GM12878 (cell line): ENCODE data around the gene FN1. TPM values are rescaled to one million over a fixed set of nuclear protein-coding genes. Genes with fewer than 3 reads are reported as not detected.

Source experiments
- ATAC-seq: fragments of 200-7000 bp; cut with Tn5 transposase; 3 replicates; pipeline ENCODE4 v1.9.1; 2020; ENCODE audit warnings: mild to moderate bottlenecking, moderate library complexity
- BruUV-seq: library from RNA; stranded (reverse); fragments of 400-500 nt; replicated peaks from 2 replicates; lab custom pipeline; 2021; lab: Mats Ljungman, UMichigan
- CTCF ChIA-PET: fragments of 300-600 bp; sonication (Branson Sonifier 250); formaldehyde crosslinking; extraction: SDS; loops from one replicate; lab custom pipeline; 2021; ENCODE audit warnings: inconsistent platforms; lab: Yijun Ruan, JAX
- POLR2A ChIA-PET: fragments of 350-600 bp; formaldehyde crosslinking; extraction: SDS; loops from one replicate; lab custom pipeline; 2021; ENCODE audit warnings: inconsistent platforms; lab: Charles Lee
- RAD21 ChIA-PET: fragments of 300-600 bp; sonication (Branson Sonifier 250); formaldehyde crosslinking; loops from one replicate; lab custom pipeline; 2023; ENCODE audit warnings: antibody characterized with exemption; ENCODE audit not compliant: unreplicated experiment; lab: Charles Lee
- SMC1A ChIA-PET: fragments of 300-600 bp; sonication (Branson Sonifier 250); formaldehyde crosslinking; loops from one replicate; lab custom pipeline; 2023; ENCODE audit not compliant: unreplicated experiment, uncharacterized antibody; lab: Charles Lee
- DNase-seq: peaks from one replicate; pipeline ENCODE4 v3.0.0-alpha.2; 2011; ENCODE audit warnings: low read depth, low spot score
- FAIRE-seq: peaks from 3 replicates; lab custom pipeline; 2011; peaks lifted over from hg19 to GRCh38; lab: Jason Lieb, UNC
- H2AFZ ChIP-seq: 2 replicates; pipeline ENCODE4 v1.6.0; 2011; ENCODE audit warnings: low read depth, low read length, control low read depth; ENCODE audit not compliant: control insufficient read depth
- H3K27ac ChIP-seq: 2 replicates; pipeline ENCODE4 v1.5.1; 2011; ENCODE audit warnings: control low read depth; ENCODE audit not compliant: control insufficient read depth, insufficient read depth
- H3K27me3 ChIP-seq, 2 experiments: replicated peaks in 1 of 2; 2 replicates each; pipeline versions ENCODE4 v1.6.0 to v1.6.1; 2011; ENCODE audit warnings: low read length in 1 of 2; ENCODE audit not compliant: control insufficient read depth in 2 of 2, insufficient read depth in 2 of 2
- H3K36me3 ChIP-seq, 2 experiments: 2 replicates each; pipeline ENCODE4 v1.5.1; 2011; ENCODE audit warnings: low read length in 1 of 2; ENCODE audit not compliant: control insufficient read depth in 2 of 2, insufficient read depth in 2 of 2
- H3K4me1 ChIP-seq: 2 replicates; pipeline ENCODE4 v1.6.1; 2011; ENCODE audit warnings: mild to moderate bottlenecking, low read length, moderate library complexity, mixed read lengths; ENCODE audit not compliant: control insufficient read depth, insufficient read depth
- H3K4me2 ChIP-seq: 2 replicates; pipeline ENCODE4 v1.6.0; 2011; ENCODE audit warnings: control low read depth; ENCODE audit not compliant: control insufficient read depth, insufficient read depth
- H3K4me3 ChIP-seq: fragments of 200-600 bp; sonication (generic); 2 replicates; pipeline ENCODE4 v1.5.1; 2016
- H3K79me2 ChIP-seq: 2 replicates; pipeline ENCODE4 v1.6.0; 2011; ENCODE audit warnings: low read length; ENCODE audit not compliant: control insufficient read depth, insufficient read depth
- H3K9ac ChIP-seq: 2 replicates; pipeline ENCODE4 v1.8.0; 2011; ENCODE audit warnings: low read length, control low read depth, mixed read lengths; ENCODE audit not compliant: control insufficient read depth, insufficient read depth
- H3K9me3 ChIP-seq: replicated peaks from 3 replicates; pipeline ENCODE4 v1.5.1; 2011; ENCODE audit warnings: mild to moderate bottlenecking, low read length; ENCODE audit not compliant: control insufficient read depth, insufficient read depth
- H4K20me1 ChIP-seq: 2 replicates; pipeline ENCODE4 v1.6.0; 2011; ENCODE audit not compliant: control insufficient read depth, insufficient read depth
- CEBPB ChIP-seq, 2 experiments: fragments of 150-350 bp in 1 of 2; IDR thresholded peaks; 2 replicates each; pipeline ENCODE4 v1.6.1; 2012 to 2014; ENCODE audit warnings: low read depth in 2 of 2, low read length in 2 of 2, borderline replicate concordance in 1 of 2, inconsistent platforms in 1 of 2
- EGR1 ChIP-seq, 2 experiments: IDR thresholded peaks; 1 replicate in 1 of 2; 2 replicates in 1 of 2; pipeline ENCODE4 v1.6.1; 2011 to 2012; ENCODE audit warnings: low read depth in 2 of 2, low read length in 2 of 2, borderline replicate concordance in 1 of 2, mild to moderate bottlenecking in 1 of 2, moderate library complexity in 1 of 2
- EZH2 ChIP-seq: IDR thresholded peaks from 2 replicates; pipeline ENCODE4 v1.6.1; 2012; ENCODE audit warnings: low read depth, mild to moderate bottlenecking, control low read depth, inconsistent platforms, low read length, borderline replicate concordance; ENCODE audit not compliant: control insufficient read depth
- GABPA ChIP-seq: IDR thresholded peaks from 2 replicates; pipeline ENCODE4 v1.6.1; 2014; ENCODE audit warnings: antibody characterized with exemption, low read depth, mild to moderate bottlenecking, inconsistent platforms
- IRF4 ChIP-seq: IDR thresholded peaks from 2 replicates; pipeline ENCODE4 v1.6.1; 2011; ENCODE audit warnings: low read depth, low read length
- MEF2A ChIP-seq: IDR thresholded peaks from 2 replicates; pipeline ENCODE4 v1.6.1; 2011; ENCODE audit warnings: low read depth, mild to moderate bottlenecking, low read length, moderate library complexity; ENCODE audit not compliant: insufficient read depth
- MYC ChIP-seq: IDR thresholded peaks from 2 replicates; pipeline ENCODE4 v1.6.1; 2011; ENCODE audit warnings: mild to moderate bottlenecking, low read length, moderate library complexity, inconsistent platforms; ENCODE audit not compliant: insufficient read depth, insufficient replicate concordance, insufficient read length, severe bottlenecking
- RB1 ChIP-seq: fragments of 450-650 bp; formaldehyde crosslinking; IDR thresholded peaks from 2 replicates; pipeline ENCODE4 v1.6.1; 2017; ENCODE audit warnings: mild to moderate bottlenecking, borderline replicate concordance
- RFX5 ChIP-seq: IDR thresholded peaks from 2 replicates; pipeline ENCODE4 v1.6.1; 2011; ENCODE audit warnings: low read depth, low read length, improper control_type of control experiment
- SIX5 ChIP-seq: IDR thresholded peaks from 2 replicates; pipeline ENCODE4 v1.6.1; 2011; ENCODE audit warnings: mild to moderate bottlenecking, low read depth, low read length, moderate library complexity; ENCODE audit not compliant: severe bottlenecking
- SMAD5 ChIP-seq: IDR thresholded peaks from 2 replicates; pipeline ENCODE4 v1.6.1; 2016; ENCODE audit warnings: antibody characterized with exemption, low read depth
- SRF ChIP-seq, 2 experiments: IDR thresholded peaks; 2 replicates each; pipeline ENCODE4 v1.6.1; 2011; ENCODE audit warnings: low read depth in 2 of 2, low read length in 2 of 2, mild to moderate bottlenecking in 1 of 2, moderate library complexity in 1 of 2
- TCF12 ChIP-seq: IDR thresholded peaks from 2 replicates; pipeline ENCODE4 v1.6.1; 2011; ENCODE audit warnings: low read depth, mild to moderate bottlenecking, low read length
- ZNF207 ChIP-seq: fragments of 450-650 bp; IDR thresholded peaks from 2 replicates; pipeline ENCODE4 v1.6.1; 2014; ENCODE audit warnings: antibody characterized with exemption, mild to moderate bottlenecking, borderline replicate concordance
- WGBS: methylation state at CpG from one replicate; pipeline ENCODE4 v1.1.6; 2016; ENCODE audit warnings: low lambda C conversion rate; ENCODE audit not compliant: insufficient replicate concordance, insufficient coverage; ENCODE audit errors: missing lambda C conversion rate; 5-methylcytosine and 5-hydroxymethylcytosine counted together
- in situ Hi-C: fragments of 300-500 bp; cut with MboI; formaldehyde crosslinking; loops from 9 replicates; pipeline ENCODE4 v1.14.3; 2018; ENCODE audit warnings: mixed read lengths
- intact Hi-C: fragments of 100-400 bp; cut with micrococcal nuclease; formaldehyde crosslinking; loops from one replicate; pipeline ENCODE4 v1.14.2; 2022; ENCODE audit not compliant: unreplicated experiment
- polyA plus RNA-seq, 11 experiments: library from polyadenylated mRNA; depleted of rRNA in 4 of 11; unstranded in 6 of 11; stranded (reverse) in 5 of 11; fragments of >200 nt; fragmentation: Nextera tagmentation in 4 of 11; fragmentation: Illumina TruSeq in 1 of 11; extraction: Ambion mirVana in 4 of 11; extraction: Trizol in 1 of 11; gene quantifications; 1 replicate in 1 of 11; 2 replicates in 10 of 11; pipeline versions ENCODE4 v1.2.1 to v1.2.3, GENCODE V29; 2011 to 2016; ENCODE audit warnings: inconsistent platforms in 2 of 11, missing spikeins in 2 of 11, low read depth in 1 of 11
- total RNA-seq, 4 experiments: library from RNA; depleted of rRNA in 3 of 4; stranded (reverse); fragments of >200 nt in 3 of 4; fragmentation: Illumina TruSeq in 1 of 4; extraction: Trizol in 1 of 4; gene quantifications; 2 replicates each; pipeline versions ENCODE4 v1.2.1 to v1.2.3, GENCODE V29; 2013 to 2021
- TF ChIP-seq, protein P1 (sequence below): IDR thresholded peaks from 2 replicates; pipeline ENCODE4 v1.6.1; 2011; ENCODE audit warnings: low read depth, low read length, improper control_type of control experiment, borderline replicate concordance
- TF ChIP-seq, protein P2 (sequence below): fragments of 450-650 bp; IDR thresholded peaks from 2 replicates; pipeline ENCODE4 v1.6.1; 2017; ENCODE audit warnings: mild to moderate bottlenecking, moderate library complexity
- TF ChIP-seq, protein P3 (sequence below): IDR thresholded peaks from 2 replicates; pipeline ENCODE4 v1.6.1; 2012; ENCODE audit warnings: low read depth, low read length, improper control_type of control experiment

FN1 gene
- total and polyA plus RNA-seq, 10 of the 15 experiments (the other 5 are each of a cell fraction or from before 2014, with no cell fraction given): 0.60 to 9.4 (median 1.5) TPM

DNA sequence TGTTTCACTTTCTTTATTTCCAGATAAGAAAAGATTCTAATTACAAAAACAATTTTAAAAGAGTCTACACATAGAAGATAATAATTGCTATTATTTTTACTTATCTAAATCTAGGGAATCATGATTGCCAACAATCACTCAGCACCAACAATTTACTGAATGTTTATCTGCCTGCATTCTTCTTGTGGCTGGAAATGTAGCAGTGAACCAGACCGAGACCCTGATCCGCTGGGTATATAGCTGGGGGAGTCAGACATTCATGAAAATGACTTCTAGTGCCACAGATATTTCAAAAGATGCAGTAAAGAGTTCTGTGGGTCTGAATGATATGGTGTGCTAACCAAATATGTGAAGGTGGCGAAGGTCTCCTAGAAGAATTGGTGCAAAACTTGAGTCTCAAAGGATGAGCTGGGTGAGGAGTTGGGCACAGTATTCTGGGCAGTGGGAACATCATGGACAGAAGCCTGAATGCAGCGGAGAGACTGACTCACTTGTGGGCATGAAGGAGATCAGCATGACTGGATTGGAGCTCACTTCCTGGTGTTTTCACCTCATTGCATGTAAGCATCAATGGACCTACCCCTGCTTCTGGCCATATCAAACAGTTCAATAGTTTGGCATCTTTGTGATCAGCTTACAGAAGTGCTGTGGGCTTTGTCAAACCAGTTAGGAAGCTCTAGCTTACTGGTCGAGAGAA lies 26.1 kb upstream of the FN1 start:
- ATAC-seq: peak; percentile 27; the same call in 2 of the 3 replicates
- no peak for DNase-seq
- WGBS: 1% methylated on average over 5 of the region's 5 CpGs
- BruUV-seq: no TSS peak
- ChIA-PET CTCF (interaction anchor here (0.5 to 2.4 kb wide), 3 partner anchors 457 to 1527 kb away, joined by 3 to 9 read pairs (median 6); no protein-coding TSS in a partner anchor), RAD21 (no interaction called here), SMC1A (interaction anchor here (0.9 to 1.6 kb wide), 6 partner anchors 15 to 457 kb away, joined by 3 to 5 read pairs (median 3); no protein-coding TSS in a partner anchor), POLR2A (no interaction called here)
- Histone ChIP-seq H3K27me3 (no peaks in the 10 kb centered on the region), H3K36me3 (no peaks in the 10 kb centered on the region), H4K20me1 (no peaks in the 10 kb centered on the region), H2AFZ (no peak overlapping the region), H3K4me1 (no peaks in the 10 kb centered on the region), H3K9me3 (no peaks in the 10 kb centered on the region), H3K4me3 (no peak overlapping the region), H3K4me2 (no peak overlapping the region), H3K79me2 (no peaks in the 10 kb centered on the region), H3K9ac (no peak overlapping the region), H3K27ac (no peak overlapping the region)
- in situ Hi-C loops: loop anchor here (25.0 kb wide), 1 partner anchor 450 kb away; no protein-coding TSS in a partner anchor
- intact Hi-C loops: no loop called here
- FAIRE-seq: no peak
- TF ChIP-seq EZH2 (no peak), RFX5 (no peak), MEF2A (no peak), GABPA (no peak), MYC (no peak), SIX5 (no peak), CEBPB (IDR thresholded peaks at IDR 0.05; ENCODE audit: borderline replicate concordance in 1 of 2, low read depth in 2 of 2, low read length in 2 of 2) (no peak), RB1 (no peak), SMAD5 (no peak), ZNF207 (no peak), TCF12 (no peak), IRF4 (no peak), SRF (IDR thresholded peaks at IDR 0.05; ENCODE audit: low read depth in 2 of 2, low read length in 2 of 2) (no peak), EGR1 (IDR thresholded peaks at IDR 0.05; ENCODE audit: borderline replicate concordance in 1 of 2, low read depth in 2 of 2, low read length in 2 of 2) (no peak)
- TF ChIP-seq, protein P1, sequence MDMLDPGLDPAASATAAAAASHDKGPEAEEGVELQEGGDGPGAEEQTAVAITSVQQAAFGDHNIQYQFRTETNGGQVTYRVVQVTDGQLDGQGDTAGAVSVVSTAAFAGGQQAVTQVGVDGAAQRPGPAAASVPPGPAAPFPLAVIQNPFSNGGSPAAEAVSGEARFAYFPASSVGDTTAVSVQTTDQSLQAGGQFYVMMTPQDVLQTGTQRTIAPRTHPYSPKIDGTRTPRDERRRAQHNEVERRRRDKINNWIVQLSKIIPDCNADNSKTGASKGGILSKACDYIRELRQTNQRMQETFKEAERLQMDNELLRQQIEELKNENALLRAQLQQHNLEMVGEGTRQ: no peak
- TF ChIP-seq, protein P2, sequence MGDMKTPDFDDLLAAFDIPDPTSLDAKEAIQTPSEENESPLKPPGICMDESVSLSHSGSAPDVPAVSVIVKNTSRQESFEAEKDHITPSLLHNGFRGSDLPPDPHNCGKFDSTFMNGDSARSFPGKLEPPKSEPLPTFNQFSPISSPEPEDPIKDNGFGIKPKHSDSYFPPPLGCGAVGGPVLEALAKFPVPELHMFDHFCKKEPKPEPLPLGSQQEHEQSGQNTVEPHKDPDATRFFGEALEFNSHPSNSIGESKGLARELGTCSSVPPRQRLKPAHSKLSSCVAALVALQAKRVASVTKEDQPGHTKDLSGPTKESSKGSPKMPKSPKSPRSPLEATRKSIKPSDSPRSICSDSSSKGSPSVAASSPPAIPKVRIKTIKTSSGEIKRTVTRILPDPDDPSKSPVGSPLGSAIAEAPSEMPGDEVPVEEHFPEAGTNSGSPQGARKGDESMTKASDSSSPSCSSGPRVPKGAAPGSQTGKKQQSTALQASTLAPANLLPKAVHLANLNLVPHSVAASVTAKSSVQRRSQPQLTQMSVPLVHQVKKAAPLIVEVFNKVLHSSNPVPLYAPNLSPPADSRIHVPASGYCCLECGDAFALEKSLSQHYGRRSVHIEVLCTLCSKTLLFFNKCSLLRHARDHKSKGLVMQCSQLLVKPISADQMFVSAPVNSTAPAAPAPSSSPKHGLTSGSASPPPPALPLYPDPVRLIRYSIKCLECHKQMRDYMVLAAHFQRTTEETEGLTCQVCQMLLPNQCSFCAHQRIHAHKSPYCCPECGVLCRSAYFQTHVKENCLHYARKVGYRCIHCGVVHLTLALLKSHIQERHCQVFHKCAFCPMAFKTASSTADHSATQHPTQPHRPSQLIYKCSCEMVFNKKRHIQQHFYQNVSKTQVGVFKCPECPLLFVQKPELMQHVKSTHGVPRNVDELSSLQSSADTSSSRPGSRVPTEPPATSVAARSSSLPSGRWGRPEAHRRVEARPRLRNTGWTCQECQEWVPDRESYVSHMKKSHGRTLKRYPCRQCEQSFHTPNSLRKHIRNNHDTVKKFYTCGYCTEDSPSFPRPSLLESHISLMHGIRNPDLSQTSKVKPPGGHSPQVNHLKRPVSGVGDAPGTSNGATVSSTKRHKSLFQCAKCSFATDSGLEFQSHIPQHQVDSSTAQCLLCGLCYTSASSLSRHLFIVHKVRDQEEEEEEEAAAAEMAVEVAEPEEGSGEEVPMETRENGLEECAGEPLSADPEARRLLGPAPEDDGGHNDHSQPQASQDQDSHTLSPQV: no peak
- TF ChIP-seq, protein P3, sequence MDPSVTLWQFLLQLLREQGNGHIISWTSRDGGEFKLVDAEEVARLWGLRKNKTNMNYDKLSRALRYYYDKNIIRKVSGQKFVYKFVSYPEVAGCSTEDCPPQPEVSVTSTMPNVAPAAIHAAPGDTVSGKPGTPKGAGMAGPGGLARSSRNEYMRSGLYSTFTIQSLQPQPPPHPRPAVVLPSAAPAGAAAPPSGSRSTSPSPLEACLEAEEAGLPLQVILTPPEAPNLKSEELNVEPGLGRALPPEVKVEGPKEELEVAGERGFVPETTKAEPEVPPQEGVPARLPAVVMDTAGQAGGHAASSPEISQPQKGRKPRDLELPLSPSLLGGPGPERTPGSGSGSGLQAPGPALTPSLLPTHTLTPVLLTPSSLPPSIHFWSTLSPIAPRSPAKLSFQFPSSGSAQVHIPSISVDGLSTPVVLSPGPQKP: no peak
